Measurements from ENCODE around the gene AMER2. TPM values are rescaled to one million over a fixed set of nuclear protein-coding genes. Genes with fewer than 3 reads are reported as not detected.

Gene AMER2
- polyA plus RNA-seq, 1 donor = 0.39 TPM

- Histone ChIP-seq H3K4me1 (ENCODE audit: control insufficient read depth, insufficient read depth, low read length) (no peaks in the 10 kb centered on the region), H3K27me3 (ENCODE audit: control insufficient read depth, insufficient read depth, low read length) (peaks cover 60% of the 10 kb centered on the region), H3K27ac (ENCODE audit: low read length) (no peak overlapping the region), H3K4me3 (ENCODE audit: low read length) (no peak overlapping the region), H3K36me3 (ENCODE audit: control insufficient read depth, insufficient read depth, low read length) (no peaks in the 10 kb centered on the region), H3K9me3 (ENCODE audit: control insufficient read depth, low read depth, low read length) (peaks cover 6% of the 10 kb centered on the region)
- no CpG with 5 or more reads among the region's 4 CpGs for WGBS (ENCODE audit: insufficient coverage, low lambda C conversion rate)
- no peak for DNase-seq
Observed at GRCh38 chr13:25174304-25174703, 2.2 kb upstream of the AMER2 start.

GRCh38 chr13:25172303-25172630, 179 bp upstream of the AMER2 start:
- Histone ChIP-seq H3K4me1 (ENCODE audit: control insufficient read depth, insufficient read depth, low read length) (no peaks in the 10 kb centered on the region), H3K9me3 (ENCODE audit: control insufficient read depth, low read depth, low read length) (peaks cover 6% of the 10 kb centered on the region), H3K27me3 (ENCODE audit: control insufficient read depth, insufficient read depth, low read length) (peaks cover 66% of the 10 kb centered on the region), H3K4me3 (ENCODE audit: low read length) (no peak overlapping the region), H3K27ac (ENCODE audit: low read length) (no peak overlapping the region), H3K36me3 (ENCODE audit: control insufficient read depth, insufficient read depth, low read length) (no peaks in the 10 kb centered on the region)
- no CpG with 5 or more reads among the region's 6 CpGs for WGBS (ENCODE audit: insufficient coverage, low lambda C conversion rate)
- DNase-seq = no peak

GRCh38 chr13:25171170-25171516, 945 bp downstream of the AMER2 start:
- peak in 1 of 2 donors; percentile 17 for DNase-seq
- no CpG with 5 or more reads among the region's 36 CpGs for WGBS (ENCODE audit: insufficient coverage, low lambda C conversion rate)
- Histone ChIP-seq H3K9me3 (ENCODE audit: control insufficient read depth, low read depth, low read length) (peaks cover 6% of the 10 kb centered on the region), H3K36me3 (ENCODE audit: control insufficient read depth, insufficient read depth, low read length) (no peaks in the 10 kb centered on the region), H3K4me1 (ENCODE audit: control insufficient read depth, insufficient read depth, low read length) (no peaks in the 10 kb centered on the region), H3K27ac (ENCODE audit: low read length) (no peak overlapping the region), H3K4me3 (ENCODE audit: low read length) (peak overlapping the region; percentile 21), H3K27me3 (ENCODE audit: control insufficient read depth, insufficient read depth, low read length) (peaks cover 66% of the 10 kb centered on the region)

- peaks cover 63% of the 10 kb centered on the region for H3K27me3 ChIP-seq (ENCODE audit: control insufficient read depth, insufficient read depth, low read length)
- no peak overlapping the region for H3K27ac ChIP-seq (ENCODE audit: low read length)
- H3K9me3 ChIP-seq (ENCODE audit: control insufficient read depth, low read depth, low read length) = peaks cover 6% of the 10 kb centered on the region
- no CpG with 5 or more reads among the region's 75 CpGs for WGBS (ENCODE audit: insufficient coverage, low lambda C conversion rate)
- H3K4me1 ChIP-seq (ENCODE audit: control insufficient read depth, insufficient read depth, low read length) = no peaks in the 10 kb centered on the region
- peak overlapping the region; percentile 16 for H3K4me3 ChIP-seq (ENCODE audit: low read length)
- no peaks in the 10 kb centered on the region for H3K36me3 ChIP-seq (ENCODE audit: control insufficient read depth, insufficient read depth, low read length)
- DNase-seq = no peak
Observed at GRCh38 chr13:25170554-25171111, 1.5 kb downstream of the AMER2 start.

- Histone ChIP-seq H3K27me3 (ENCODE audit: control insufficient read depth, insufficient read depth, low read length) (peaks cover 61% of the 10 kb centered on the region), H3K27ac (ENCODE audit: low read length) (no peak overlapping the region), H3K4me1 (ENCODE audit: control insufficient read depth, insufficient read depth, low read length) (no peaks in the 10 kb centered on the region), H3K36me3 (ENCODE audit: control insufficient read depth, insufficient read depth, low read length) (no peaks in the 10 kb centered on the region), H3K9me3 (ENCODE audit: control insufficient read depth, low read depth, low read length) (peaks cover 6% of the 10 kb centered on the region), H3K4me3 (ENCODE audit: low read length) (no peak overlapping the region)
- WGBS (ENCODE audit: insufficient coverage, low lambda C conversion rate) = no CpG with 5 or more reads among the region's 37 CpGs
- no peak for DNase-seq
Observed at GRCh38 chr13:25169951-25170553, 2.0 kb downstream of the AMER2 start.

GRCh38 chr13:25169356-25169755, 2.7 kb downstream of the AMER2 start:
- no peak for DNase-seq
- H3K27me3 ChIP-seq (ENCODE audit: control insufficient read depth, insufficient read depth, low read length) = peaks cover 59% of the 10 kb centered on the region
- H3K4me1 ChIP-seq (ENCODE audit: control insufficient read depth, insufficient read depth, low read length) = no peaks in the 10 kb centered on the region
- no peak overlapping the region for H3K27ac ChIP-seq (ENCODE audit: low read length)
- no peaks in the 10 kb centered on the region for H3K36me3 ChIP-seq (ENCODE audit: control insufficient read depth, insufficient read depth, low read length)
- WGBS (ENCODE audit: insufficient coverage, low lambda C conversion rate) = no CpG with 5 or more reads among the region's 12 CpGs
- peaks cover 6% of the 10 kb centered on the region for H3K9me3 ChIP-seq (ENCODE audit: control insufficient read depth, low read depth, low read length)
- no peak overlapping the region for H3K4me3 ChIP-seq (ENCODE audit: low read length)

GRCh38 chr13:25168790-25169189, 3.3 kb downstream of the AMER2 start:
- H3K36me3 ChIP-seq (ENCODE audit: control insufficient read depth, insufficient read depth, low read length) = no peaks in the 10 kb centered on the region
- WGBS (ENCODE audit: insufficient coverage, low lambda C conversion rate) = 12% methylated on average over 2 of the region's 3 CpGs
- no peaks in the 10 kb centered on the region for H3K4me1 ChIP-seq (ENCODE audit: control insufficient read depth, insufficient read depth, low read length)
- no peak for DNase-seq
- H3K27ac ChIP-seq (ENCODE audit: low read length) = no peak overlapping the region
- peaks cover 6% of the 10 kb centered on the region for H3K9me3 ChIP-seq (ENCODE audit: control insufficient read depth, low read depth, low read length)
- peaks cover 55% of the 10 kb centered on the region for H3K27me3 ChIP-seq (ENCODE audit: control insufficient read depth, insufficient read depth, low read length)
- no peak overlapping the region for H3K4me3 ChIP-seq (ENCODE audit: low read length)

- Histone ChIP-seq H3K4me3 (ENCODE audit: low read length) (no peak overlapping the region), H3K27me3 (ENCODE audit: control insufficient read depth, insufficient read depth, low read length) (peaks cover 44% of the 10 kb centered on the region), H3K36me3 (ENCODE audit: control insufficient read depth, insufficient read depth, low read length) (no peaks in the 10 kb centered on the region), H3K9me3 (ENCODE audit: control insufficient read depth, low read depth, low read length) (peaks cover 6% of the 10 kb centered on the region), H3K4me1 (ENCODE audit: control insufficient read depth, insufficient read depth, low read length) (no peaks in the 10 kb centered on the region), H3K27ac (ENCODE audit: low read length) (no peak overlapping the region)
- no peak for DNase-seq
- WGBS (ENCODE audit: insufficient coverage, low lambda C conversion rate) = 88% methylated on average over 2 of the region's 3 CpGs
Observed at GRCh38 chr13:25167382-25168174, 4.5 kb downstream of the AMER2 start.

- Histone ChIP-seq H3K27ac (ENCODE audit: low read length) (no peak overlapping the region), H3K4me1 (ENCODE audit: control insufficient read depth, insufficient read depth, low read length) (no peaks in the 10 kb centered on the region), H3K4me3 (ENCODE audit: low read length) (no peak overlapping the region), H3K36me3 (ENCODE audit: control insufficient read depth, insufficient read depth, low read length) (no peaks in the 10 kb centered on the region), H3K9me3 (ENCODE audit: control insufficient read depth, low read depth, low read length) (peaks cover 6% of the 10 kb centered on the region), H3K27me3 (ENCODE audit: control insufficient read depth, insufficient read depth, low read length) (peaks cover 31% of the 10 kb centered on the region)
- no peak for DNase-seq
- WGBS (ENCODE audit: insufficient coverage, low lambda C conversion rate) = no CpG with 5 or more reads among the region's 3 CpGs
Observed at GRCh38 chr13:25166306-25166705, 5.8 kb downstream of the AMER2 start.

- H3K4me1 ChIP-seq (ENCODE audit: control insufficient read depth, insufficient read depth, low read length) = no peaks in the 10 kb centered on the region
- no peak overlapping the region for H3K4me3 ChIP-seq (ENCODE audit: low read length)
- peaks cover 6% of the 10 kb centered on the region for H3K9me3 ChIP-seq (ENCODE audit: control insufficient read depth, low read depth, low read length)
- H3K27ac ChIP-seq (ENCODE audit: low read length) = no peak overlapping the region
- no peaks in the 10 kb centered on the region for H3K36me3 ChIP-seq (ENCODE audit: control insufficient read depth, insufficient read depth, low read length)
- no CpG with 5 or more reads among the region's 6 CpGs for WGBS (ENCODE audit: insufficient coverage, low lambda C conversion rate)
- DNase-seq = no peak
- H3K27me3 ChIP-seq (ENCODE audit: control insufficient read depth, insufficient read depth, low read length) = peaks cover 25% of the 10 kb centered on the region
Observed at GRCh38 chr13:25165663-25166062, 6.4 kb downstream of the AMER2 start.
